ENCODE data around the gene TBC1D10A.

Gene TBC1D10A

DNA sequence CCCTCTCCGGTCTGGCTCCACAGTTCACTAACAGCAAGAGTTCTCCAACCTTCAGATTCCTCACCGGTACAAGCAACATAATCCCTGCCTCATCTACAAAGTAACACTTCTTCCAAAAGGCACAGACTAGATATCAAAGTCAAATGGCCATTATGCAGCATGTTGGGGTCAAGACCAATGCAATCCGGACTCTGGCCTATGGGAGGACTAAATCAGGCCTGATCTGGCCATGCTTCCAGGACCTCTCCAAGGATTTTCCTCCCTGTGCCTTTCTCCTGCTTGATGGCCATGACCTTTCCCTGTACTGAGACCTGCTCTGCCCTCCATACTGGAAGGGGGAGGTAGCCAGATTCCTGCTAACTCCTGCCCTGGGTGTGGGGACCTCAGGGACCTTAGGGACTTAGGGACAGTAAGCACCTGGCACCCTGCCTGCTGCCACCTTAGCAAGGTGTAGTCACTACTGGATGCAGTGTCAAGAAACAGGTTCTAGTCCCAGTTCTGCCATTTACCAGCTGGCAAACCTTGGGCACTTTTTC is 6.7 kb downstream of the TBC1D10A start:
- DNase-seq = no peak

DNA sequence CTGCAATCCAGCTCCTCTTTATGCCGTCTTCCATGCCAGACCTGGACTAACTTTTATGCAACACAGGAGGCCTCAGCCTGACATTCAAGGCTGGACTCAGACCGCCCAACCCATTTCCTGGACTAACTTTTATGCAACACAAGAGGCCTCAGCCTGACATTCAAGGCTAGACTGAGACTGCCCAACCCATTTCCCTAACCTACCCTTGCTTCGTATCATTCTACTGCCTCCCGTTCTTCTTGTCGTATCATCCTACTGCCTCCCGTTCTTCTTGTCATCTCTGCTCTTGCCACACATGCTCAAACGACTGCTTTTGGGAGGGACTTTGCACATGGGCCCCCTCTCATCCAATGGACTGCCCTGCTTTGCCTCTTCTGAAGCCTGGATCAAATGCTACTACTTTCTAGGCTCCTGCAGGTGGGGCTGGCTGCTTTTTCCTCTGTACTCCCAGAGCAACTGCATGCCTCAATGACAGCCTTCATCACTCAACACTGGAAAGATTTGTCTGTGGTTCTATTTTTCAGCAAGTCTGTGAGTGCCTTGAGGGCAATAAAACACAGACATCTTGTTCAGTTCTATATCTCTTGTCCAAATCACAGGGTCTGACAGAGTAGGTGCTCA is 7.8 kb downstream of the TBC1D10A start:
- no peak for DNase-seq

DNA sequence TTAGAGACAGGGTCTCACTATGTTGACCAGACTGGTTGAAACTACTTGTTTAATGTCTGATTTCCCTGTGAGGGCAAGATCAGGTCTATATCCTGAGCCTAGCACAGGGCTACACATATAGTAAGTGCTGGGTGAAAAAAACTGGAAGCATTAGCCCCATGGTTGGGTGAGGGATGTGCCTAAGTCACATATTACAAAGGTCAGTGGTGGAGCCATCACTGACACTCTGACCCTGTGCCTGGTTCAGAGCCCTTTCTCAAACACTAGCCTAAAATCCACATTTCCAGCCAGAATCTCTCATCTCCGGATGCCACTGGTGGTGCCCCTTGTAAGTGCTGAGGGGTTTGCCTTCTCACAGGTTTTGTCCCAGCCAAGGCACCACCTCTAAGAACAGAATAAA is 9.0 kb downstream of the TBC1D10A start:
- DNase-seq = no peak

DNA sequence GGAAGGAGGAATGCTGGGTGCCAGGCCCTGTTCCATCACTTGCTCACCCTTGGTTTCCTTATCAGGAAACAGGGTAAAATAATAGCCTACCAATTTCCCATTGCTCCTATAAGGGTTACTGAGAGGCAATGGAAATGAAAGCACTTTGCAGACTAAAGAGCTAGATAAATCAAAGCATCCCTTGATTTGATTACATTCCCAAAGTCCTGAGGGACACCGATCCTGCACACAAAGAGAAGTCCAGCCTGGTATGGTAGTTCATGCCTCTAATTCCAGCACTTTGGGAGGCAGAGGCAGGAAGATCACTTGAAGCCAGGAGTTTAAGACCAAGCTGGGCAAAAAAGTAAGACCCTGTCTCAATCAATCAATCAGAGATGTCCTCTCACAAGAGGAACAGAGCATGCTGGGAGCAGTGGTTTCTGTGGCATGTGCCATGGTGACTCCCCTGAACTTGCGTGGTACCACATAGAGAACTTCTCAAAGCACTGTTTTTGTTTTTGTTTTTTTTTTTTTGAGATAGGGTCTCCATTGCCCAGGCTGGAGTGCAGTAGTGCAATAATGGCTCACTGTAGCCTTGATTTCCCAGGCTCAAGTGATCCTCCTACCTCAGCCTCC is 10.7 kb downstream of the TBC1D10A start:
- DNase-seq = no peak

DNA sequence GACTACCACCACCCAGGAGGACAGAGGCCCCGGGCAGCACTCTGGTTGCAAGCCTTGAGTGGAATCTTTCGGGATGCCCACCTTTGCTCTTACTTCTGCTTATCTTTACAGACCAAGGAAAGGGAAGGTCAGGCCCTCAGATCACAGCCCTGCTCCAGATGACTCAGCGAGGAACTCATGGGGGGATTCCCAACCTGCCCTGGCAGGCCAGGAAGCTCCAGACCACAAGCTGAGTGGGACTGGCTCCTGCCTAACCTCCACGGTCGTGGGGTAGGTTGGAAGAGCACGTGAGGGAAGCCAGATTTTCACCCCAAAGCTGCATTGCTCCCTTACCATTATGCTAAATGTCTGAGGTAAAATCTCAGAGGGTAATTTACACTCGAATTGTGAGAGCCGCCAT is 11.8 kb downstream of the TBC1D10A start:
- no peak for DNase-seq

DNA sequence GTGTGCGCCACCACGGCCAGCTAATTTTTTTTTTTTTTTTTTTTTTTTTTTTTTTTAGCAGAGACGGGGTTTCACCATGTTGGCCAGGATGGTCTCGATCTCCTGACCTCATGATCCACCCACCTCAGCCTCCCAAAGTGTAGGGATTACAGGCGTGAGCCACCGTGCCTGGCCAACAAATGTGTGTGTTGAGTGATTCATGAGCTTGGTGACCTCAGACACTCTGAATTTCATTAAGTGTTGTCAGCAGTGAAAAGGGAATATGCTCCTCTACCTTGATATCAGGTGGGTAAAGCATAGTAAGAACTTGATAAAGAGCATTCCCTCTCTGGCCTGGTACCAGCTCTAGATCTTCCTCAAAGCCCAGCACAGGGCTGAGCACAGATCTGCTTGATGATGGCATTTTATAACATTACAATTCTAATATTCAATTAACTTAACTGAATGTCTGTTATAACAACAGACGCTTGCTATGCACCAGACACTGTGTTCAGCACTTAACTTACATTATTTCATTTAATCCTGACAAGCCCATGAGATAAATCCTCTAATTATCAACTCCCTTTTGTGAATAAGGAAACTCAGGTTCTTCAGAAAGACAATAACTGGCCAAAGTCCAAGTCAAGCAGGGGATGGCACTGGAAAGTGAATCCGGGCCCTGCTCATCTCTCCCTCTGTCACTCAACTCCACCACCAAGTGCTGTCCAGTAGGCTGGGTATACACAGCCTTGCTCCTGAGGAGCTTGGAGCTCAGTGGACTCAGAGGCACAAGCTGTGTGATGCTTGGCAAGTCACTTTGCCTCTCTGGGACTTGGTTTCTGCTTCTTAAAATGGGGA is 13.0 kb downstream of the TBC1D10A start:
- no peak for DNase-seq

DNA sequence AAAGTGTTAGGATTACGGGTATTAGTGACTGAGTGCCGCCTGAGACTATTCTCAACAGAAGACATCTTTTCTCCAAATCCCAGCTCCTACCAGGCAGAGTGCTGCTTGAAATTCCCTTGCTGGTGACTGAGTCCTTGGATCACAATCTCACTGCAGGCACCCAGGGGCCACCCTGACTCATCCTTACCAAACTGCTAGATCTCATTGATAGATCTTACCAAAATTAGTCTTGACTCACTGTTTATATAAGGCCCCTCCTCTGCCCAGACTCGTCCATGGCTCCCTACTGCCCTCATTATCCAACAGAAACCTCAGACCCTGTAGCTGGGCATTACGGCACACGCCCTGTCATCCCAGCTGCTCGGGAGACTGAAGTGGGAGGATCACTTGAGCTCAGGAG is 14.7 kb downstream of the TBC1D10A start:
- DNase-seq = no peak

DNA sequence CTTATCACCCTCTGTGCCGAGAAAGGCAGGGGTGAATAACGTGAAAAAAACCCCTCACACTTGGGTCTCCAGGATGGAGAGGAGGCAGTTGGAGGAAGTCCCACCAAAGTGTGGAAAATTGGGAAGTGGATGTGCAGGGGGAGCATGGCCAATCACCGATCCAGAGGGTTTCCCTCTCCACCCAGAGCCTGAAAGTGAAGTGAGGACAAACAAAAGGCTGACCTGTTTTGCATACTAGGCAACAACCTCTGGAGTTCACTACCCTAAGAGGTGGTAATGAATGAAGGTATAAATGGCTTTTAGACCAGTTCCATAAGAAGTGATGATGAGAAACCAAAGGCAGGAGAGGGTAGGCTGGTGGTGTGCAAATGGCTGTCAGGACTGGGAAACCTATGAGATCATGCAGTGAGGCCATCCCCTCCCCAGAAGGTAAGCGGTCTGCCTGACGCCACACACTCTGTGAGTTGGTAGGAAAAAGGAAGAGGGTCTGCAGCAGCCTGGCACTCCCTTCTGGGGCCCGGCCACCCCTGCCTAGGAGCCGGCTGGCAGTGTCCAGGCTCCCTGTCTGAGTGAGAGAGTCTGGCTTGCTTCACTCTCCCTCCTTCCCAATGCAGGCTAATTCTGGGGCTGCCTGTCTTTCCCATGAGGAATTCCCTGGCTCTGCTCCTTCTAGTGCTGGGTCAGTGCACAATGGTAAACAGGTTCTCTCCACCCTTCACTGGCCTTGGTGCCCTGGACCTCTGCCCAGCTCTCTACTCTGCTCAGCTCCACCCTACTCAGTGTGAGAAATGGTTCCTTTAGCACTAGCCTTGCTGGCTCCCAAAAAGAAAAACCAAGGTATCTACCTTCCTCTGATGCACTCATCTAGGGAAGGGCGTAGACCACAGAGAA is 15.6 kb downstream of the TBC1D10A start:
- no peak for DNase-seq

DNA sequence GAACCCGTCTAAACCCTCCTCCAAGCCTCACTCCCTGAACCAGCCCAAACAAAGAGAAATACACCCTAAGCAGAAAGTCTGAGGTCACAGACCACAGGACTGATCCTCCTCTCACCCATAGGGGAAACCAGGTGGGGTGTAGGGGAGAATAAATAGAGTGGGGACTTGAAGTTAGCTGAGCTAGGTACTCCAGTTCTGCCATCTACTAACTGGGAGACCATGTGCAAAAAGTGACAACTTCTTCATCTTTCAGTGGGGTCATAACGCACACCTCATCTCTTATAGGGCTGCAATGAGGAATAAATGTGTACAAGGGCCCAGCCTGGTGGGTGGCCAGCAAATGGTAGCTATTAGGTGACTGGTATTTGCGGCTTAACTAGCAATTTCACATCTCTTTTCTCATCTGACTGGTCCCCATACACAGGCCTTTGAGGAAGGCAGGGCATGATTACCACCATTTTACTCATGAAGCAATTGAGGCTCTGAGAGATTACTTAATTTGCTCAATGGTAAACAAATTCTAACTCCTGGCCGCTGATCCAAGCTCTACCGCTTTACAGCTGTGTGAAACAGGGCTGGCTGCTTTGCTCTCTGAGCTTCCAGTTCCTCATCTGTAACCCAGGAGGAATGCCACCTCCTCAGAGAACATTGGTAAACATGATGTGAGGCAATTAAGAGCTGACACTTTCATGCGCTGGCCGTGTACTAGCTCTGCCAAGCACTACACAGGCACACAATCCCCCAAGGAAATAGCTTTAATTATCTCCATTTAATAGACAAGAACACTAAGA is 16.6 kb downstream of the TBC1D10A start:
- peak; percentile 94 for DNase-seq

DNA sequence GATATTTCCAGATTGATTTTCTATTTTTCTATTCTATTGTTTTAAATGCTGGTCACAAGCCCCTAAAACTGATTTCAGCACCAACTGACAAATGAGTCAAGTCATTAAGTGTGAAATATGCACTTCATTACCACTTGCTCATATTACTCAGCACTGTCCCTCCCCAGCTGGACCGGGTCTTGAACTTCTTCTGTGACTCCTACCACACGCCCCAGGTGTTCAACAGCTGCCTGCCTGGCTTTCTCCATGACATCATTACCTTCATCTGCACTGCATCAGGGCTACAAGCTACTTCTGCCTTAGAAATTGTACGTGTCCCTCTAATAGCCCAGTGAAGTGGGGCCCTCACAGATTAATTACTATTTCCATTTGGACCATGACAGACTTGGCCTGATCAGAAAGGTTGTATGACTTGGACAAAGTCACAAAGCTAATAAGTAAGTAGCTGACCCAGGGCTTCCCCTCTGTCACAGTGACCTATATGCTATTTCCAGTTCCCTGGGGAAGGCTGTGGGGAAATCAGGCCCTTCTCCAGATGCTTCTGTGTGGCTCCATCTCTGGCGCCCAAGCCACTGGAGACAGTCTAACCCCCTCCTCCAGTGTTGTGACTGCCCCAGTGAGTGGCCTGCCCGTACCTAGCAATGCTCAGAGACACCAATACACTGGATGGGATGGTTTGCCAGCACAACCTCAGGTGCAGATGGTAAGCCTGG is 18.1 kb downstream of the TBC1D10A start:
- DNase-seq = peak; percentile 16

DNA sequence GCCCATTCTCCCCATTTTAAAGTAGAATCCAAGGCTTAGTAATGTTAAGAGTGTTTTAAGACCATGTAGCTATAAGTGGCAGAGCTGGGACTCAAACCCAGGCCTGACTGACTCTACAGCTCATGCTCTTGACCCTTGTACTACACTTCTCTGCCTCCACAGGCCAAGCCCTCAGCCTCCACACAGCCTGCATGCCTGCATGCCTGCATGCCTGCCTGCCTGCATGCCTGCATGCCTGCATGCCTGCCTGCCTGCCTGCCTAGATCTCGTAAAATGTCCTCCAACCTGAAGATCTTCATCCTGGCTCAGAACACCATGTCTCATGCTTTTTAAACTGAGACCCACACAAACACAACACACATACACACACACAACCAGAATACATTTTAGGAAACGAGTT is 18.6 kb downstream of the TBC1D10A start:
- DNase-seq = no peak

DNA sequence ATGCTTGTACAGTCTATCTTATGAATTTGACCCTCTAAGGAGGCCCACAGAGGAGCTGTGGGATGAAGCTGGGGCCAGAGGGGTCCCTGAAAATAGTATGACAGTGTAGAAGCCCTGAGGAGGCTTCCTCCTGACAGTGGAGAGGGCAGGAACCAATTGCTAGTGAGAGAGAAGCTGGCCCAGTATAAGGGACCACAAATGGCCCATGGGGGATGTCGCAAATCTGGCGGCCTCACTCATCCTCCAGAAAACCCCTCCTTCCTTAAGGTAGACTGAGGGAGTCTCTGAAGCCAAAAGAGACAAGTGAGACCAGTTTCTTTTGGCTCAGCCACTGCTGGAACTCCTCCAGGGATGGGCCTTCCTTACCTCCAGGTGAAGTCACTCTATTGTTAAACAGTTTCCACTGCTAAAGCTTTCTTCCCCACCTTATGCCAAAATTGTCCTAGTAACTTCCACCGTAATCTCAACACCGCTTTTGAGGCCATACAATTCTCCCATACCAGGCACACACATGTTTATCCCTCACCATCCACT is 19.6 kb downstream of the TBC1D10A start:
- no peak for DNase-seq

DNA sequence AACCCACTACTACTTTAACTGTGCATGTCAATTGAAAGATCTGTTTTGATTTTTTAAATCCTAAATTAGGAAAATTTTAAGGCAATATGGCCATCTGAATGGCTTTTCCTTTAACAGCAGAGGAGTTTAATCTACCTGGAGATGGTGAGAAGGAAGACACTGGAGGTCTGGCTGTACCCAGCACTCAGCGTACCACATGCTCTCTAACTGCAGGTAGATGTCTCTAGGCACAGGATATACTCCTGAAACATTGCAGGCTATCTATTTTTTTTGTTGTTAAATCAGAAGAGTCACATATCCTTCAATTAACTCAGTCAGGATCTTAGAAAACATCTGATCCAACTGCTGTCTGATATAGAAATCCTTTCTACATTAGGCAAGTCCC is 20.1 kb downstream of the TBC1D10A start:
- DNase-seq = no peak

DNA sequence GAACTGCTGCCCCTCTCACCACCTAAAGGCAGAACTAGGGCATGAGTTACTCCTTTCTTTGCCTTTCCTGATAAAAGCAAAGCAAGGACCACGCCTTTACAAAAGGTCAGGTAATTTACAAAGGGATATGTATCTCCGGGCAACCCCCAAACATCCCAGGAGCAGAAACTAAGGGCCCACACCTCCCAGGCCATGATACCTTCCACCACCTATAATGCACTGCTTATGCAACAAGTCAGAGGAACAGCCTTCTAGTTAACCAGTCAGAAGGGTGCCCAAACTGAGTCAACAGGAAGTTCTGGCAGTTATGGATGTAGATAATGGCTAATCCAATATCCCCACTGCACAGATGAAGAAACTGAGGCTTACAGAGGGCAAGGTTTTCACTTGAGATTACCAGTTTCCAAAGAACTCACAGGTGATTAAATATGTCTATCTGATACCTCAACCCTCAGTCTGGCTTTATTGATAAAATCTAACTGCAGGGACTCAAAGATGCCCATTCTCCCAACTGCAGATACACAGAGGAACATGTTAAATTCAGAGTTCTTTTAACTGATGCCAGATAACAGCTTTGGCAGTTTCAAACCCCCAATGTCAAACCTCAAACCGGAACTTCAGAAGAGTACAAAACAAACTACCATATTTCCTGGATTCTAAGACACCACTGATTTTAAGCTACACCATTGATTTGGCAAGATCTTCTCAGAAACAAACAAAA is 20.7 kb downstream of the TBC1D10A start:
- peak; percentile 58 for DNase-seq

DNA sequence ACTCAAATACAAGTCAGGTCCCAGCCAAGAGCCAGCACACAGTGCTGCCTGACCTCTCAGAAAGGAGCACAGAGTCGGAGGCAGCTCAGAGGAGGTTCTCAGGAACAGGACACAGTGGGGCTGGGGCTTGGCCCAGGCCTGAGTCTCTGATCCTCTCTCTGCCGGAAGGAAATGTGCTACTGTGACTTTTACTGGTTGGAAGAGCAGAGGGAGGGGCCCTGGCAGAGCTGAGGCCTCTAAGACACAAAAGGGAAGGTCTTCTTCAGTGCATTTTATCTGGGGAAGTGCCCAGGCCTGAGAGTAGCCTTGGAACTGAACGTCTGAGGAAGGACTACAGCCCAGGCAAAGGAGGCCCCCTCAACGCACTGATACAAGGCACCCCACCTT is 21.2 kb downstream of the TBC1D10A start:
- peak; percentile 85 for DNase-seq

DNA sequence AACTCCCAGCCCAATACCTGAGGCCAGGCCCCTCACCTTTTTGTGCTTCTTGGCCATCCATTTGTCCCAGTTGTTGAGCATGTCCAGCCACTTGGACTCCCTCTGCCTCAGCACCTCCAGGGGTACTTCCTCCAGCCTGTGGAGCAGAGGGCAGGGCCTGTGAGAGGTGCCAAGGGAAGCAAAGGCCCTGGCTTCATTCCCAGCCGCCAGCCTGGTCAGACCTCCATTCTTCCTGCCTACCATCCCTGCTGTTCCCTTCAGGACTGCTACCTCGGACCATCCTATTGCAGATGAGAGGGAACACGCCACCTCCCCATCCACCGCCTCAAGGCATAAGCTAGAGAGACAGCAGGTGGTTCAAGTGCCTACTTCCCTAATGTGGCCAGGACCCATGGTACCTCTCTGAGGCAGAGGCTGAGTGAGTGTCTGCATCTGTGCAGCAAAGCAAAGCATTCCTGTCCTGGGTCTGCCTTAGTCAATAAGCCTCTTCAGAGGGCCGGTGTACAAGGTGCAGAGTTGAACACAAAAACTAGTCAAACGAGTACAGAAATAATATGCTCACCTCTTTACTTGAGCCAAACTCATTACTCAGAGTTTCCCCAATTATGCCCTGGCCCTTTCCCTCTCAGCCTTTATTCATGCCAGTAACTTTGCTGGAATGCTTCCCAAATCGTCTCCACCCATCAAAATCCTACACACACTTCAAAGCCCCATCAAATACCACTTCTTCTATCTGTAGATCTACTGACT is 22.1 kb downstream of the TBC1D10A start:
- DNase-seq = no peak

DNA sequence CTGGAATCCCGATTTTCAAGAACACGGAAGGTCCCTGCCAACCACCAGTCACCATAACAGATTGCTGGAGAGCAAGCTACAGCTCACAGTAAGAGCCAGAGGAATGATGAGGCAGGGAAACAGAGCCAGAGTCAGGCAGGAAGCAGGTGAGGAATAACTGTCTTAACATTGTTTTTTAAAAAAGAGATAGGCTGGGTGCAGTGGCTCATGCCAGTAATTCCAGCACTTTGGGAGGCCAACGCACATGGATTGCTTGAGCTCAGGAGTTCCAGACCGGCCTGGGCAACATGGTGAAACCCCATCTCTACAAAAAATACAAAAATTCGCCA is 24.0 kb downstream of the TBC1D10A start:
- DNase-seq = no peak

DNA sequence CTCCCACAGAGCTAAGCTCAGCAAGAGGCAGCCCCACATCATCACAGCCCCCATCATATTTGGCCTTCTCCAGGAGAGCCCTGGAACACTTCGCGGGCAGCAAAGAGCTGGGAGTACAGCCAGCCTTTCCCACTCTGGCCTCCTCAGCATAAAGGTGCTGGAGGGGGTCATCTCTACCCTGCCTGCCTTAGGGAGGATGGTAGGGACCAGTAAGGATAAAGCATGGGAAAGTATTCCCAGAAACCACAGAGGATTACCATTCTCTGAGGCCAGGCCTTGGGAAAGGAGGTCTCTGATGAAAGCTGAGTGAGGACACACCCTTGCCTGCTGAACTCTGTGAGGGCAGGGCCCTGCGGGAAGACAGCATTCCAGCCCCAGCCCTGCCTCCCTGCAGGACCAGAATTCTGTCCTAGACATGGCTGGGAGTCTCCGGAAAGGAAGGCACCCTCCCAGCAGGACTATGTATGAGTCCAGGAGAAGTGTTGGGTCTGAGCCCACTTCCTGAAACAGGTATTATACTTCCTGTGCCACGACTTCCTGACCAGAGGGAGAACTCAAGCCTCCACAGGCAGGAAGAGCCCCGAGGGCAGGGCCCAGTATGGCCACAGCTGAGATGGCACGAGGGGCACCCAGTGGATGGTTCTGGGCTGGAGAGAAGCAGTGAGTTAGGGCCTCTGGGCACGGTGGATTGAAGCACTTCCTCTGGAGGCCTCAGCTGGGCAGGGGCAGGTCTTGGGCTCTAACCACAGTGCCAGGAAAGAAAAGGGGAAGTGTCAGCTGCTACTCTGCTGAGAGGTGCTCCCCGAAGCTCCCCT is 24.5 kb downstream of the TBC1D10A start:
- peak; percentile 92 for DNase-seq

DNA sequence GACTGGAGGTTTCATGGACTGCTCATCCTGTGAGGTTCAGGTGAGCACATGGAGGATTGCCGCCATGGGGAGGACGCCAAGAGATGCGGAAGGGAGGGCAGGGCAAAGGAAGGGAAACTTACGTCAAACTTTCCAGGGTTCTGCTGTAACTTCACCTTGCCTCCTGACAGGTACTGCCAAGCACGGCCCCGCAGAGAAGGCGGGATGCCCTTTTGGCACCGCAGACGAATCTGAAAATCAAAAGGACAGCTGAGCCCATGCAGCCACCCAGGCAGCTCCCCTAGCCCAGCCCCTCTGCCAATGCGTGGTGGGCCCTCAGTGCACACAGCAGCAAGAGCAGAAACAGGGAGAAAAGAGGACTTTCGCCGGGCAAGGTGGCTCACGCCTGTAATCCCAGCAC is 27.4 kb downstream of the TBC1D10A start:
- no peak for DNase-seq

All from MV-4-11 (cell line).